Right ventricle myocardium superior (tissue), 1 donor: Measurements from ENCODE around the gene ITPR1. TPM values are rescaled to one million over a fixed set of nuclear protein-coding genes. Genes with fewer than 3 reads are reported as not detected.

Experiments
- ATAC-seq: fragments of 200-7000 bp; cut with Tn5 transposase; one replicate; pipeline ENCODE4 v1.9.1; 2020; ENCODE audit warnings: mild to moderate bottlenecking; ENCODE audit not compliant: poor library complexity
- DNase-seq: peaks from one replicate; pipeline ENCODE4 v3.0.0-alpha.2; 2020
- intact Hi-C: fragments of 100-400 bp; cut with DNase I; formaldehyde crosslinking; loops from one replicate; pipeline ENCODE4 v1.11.2; 2022
- total RNA-seq: library from RNA; stranded (reverse); fragmentation: NEBNext Ultra II Directional; extraction: Animal tissue kit (Norgen Biotek cat#: 25700); gene quantifications from one replicate; pipeline ENCODE4 v1.2.1, GENCODE V29; 2021
- donor health status: DM: no; HTN: yes; CAD: no; lungs with severe emphysema.

Gene ITPR1
- total RNA-seq, 1 donor from 2014 or later, result 17.1 TPM

DNA sequence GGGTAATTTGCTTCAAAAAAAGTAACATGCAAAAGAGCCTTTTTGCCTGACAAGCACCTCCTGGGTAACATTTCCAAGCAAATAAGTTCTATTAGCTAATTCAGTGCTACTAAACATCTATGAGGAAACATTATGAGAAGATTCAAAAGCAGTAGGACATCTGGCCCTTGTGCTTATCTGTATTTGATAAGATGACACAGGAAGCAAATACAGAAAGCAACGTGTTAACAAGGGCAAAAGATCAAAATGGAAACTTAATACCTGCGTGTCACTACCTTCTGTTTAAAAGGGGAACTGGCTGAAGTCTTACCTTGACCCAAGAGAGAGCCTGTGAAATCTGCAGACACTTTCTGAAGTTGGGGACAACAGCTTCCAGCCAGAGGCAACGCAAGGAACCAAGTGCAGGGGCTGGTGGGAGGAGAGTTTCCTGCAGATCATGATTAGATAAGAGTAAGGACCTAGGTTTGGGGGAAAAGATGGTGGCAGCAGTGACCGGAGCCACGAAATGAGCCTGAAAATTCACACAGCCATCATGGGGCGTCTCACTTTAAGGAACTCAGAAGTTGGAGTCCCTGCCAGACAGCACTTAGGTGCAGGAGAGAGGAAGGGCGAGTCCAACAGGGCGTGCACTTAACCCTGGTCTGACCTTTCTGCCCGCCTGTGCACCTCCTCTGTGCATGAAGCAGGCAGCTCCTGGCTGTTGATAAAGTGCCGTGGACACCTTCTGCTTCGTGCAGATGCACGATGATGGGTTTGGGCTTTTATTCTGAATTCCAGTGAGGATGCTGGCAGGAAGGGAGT, 332.5 kb downstream of the ITPR1 start:
- DNase-seq (peak; percentile 65), ATAC-seq (peak; percentile 72)
- intact Hi-C loops, result no loop called here

DNA sequence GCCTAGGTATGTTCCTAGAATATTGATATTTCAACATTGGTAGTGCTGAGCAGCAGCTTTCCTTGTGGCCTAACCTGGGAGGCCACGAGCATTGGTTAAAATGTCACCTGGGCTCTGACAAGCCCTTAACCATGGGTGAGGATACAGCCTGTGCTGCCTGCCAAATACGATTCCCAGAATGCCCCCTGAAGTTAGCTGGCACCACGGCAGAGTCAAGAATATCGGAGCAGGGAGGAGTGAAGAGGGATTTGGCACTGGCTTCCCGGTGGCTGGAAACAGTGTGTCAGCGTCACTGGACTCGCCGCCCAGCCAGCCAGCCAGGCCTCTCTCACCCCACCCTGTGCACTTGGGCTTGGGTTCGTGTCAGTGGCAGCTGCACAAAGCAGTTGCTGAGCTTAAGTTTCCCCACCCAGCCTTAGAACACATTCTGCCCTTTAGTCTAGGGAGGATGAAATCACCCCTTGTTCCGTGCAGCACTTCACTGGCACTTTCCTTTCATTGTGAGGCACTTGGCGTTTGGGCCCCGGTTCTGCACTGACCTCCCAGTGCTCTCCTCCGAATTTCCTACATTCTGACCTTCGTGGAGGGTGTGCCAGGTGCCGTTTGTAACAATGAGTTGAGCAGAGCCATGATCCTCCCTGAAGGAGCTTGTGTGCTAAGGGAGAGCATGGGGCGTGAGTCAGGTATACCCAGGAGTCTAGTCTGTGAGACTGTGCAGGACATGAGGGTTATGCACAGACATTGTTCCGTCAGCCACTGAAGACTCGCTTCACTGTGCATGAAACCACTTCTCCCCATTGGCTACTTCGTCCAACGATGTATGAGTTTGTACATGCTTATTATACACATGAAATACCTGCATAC, 333.3 kb downstream of the ITPR1 start:
- DNase-seq (peak; percentile 90), ATAC-seq (peak; percentile 90)
- intact Hi-C loops, result no loop called here

DNA sequence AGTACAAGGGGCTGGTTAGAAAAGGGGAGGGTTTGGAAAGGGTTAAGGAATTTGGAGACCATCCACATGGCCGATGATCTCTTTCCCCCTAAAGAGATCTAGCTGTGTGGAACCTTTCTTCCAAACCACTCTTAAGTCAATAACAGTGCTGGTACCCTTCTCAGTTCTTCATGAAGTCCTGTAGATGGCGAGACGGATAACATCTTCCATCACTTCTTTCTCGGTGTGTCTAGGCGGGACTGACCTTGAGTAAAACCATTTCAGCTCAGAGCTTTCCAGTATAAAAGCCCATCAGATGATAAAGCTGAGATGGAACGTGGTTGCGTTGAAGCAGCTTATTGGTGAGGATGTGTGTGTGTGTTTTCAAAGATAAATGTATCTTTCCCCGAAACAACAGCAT, 334.6 kb downstream of the ITPR1 start:
- intact Hi-C loops, result no loop called here
- no peak for ATAC-seq
- no peak for DNase-seq

GRCh38 chr3:4828279-4829030, 335.3 kb downstream of the ITPR1 start:
- intact Hi-C loops, result no loop called here
- ATAC-seq (peak; percentile 21), DNase-seq (peak; percentile 61)

GRCh38 chr3:4829031-4829394, 335.9 kb downstream of the ITPR1 start:
- DNase-seq, result no peak
- no peak for ATAC-seq
- intact Hi-C loops, result no loop called here

GRCh38 chr3:4830586-4830914, 337.4 kb downstream of the ITPR1 start:
- intact Hi-C loops, result no loop called here
- DNase-seq (no peak), ATAC-seq (no peak)

GRCh38 chr3:4831580-4831950, 338.4 kb downstream of the ITPR1 start:
- intact Hi-C loops, result no loop called here
- ATAC-seq, result no peak
- no peak for DNase-seq

DNA sequence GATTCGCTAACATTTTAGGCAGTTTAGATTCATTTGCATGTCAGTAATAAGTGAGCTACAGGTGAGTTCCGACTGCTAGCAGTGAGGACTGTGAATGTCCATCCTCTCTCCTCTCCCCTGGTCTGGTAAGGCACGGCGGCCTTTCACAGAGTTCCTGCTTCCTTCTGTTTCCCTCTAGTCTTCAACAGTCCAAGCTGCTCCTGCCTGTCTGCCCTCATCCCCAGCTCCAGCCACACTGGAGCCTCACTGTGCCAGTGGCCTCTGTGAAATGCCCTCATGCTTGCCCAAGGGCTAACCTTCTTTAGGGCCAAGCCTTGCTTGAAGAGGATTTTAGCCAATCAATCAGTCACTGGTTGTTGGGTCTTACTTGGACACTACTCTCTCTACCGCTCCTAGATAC, 340.3 kb downstream of the ITPR1 start:
- DNase-seq, result no peak
- intact Hi-C loops, result no loop called here
- no peak for ATAC-seq

GRCh38 chr3:4834403-4834866, 341.3 kb downstream of the ITPR1 start:
- intact Hi-C loops, result no loop called here
- DNase-seq (no peak), ATAC-seq (no peak)

GRCh38 chr3:4835616-4836043, 342.5 kb downstream of the ITPR1 start:
- DNase-seq (no peak), ATAC-seq (no peak)
- intact Hi-C loops, result no loop called here

GRCh38 chr3:4836516-4836915, 343.4 kb downstream of the ITPR1 start:
- ATAC-seq, result no peak
- intact Hi-C loops, result no loop called here
- DNase-seq, result no peak

- intact Hi-C loops, result no loop called here
- no peak for DNase-seq
- no peak for ATAC-seq
Observed at GRCh38 chr3:4837374-4837930, 344.3 kb downstream of the ITPR1 start.

GRCh38 chr3:4838621-4839022, 345.5 kb downstream of the ITPR1 start:
- intact Hi-C loops, result no loop called here
- ATAC-seq, result no peak
- DNase-seq, result no peak

DNA sequence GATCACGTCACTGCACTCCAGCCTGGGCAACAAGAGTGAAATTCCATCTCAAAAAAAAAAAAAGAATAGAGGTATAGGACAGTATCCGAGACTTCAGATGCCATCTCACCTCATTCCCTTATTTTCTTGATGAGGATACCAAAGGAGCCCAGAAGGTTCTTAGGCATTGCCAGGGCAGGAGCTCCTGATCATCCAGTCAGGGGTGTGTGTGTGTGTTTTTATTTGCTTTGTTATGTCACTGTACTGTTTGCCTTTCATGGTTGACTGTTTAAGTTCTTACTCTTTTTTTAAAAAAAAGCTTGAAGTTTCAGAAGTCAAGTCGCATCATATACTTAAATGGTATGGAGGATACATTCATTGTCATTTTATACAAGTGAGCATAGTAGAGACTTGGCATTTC, 346.1 kb downstream of the ITPR1 start:
- intact Hi-C loops, result no loop called here
- no peak for ATAC-seq
- DNase-seq, result no peak

- DNase-seq (no peak), ATAC-seq (no peak)
- intact Hi-C loops, result no loop called here
Observed at GRCh38 chr3:4841225-4841624, 348.1 kb downstream of the ITPR1 start.

GRCh38 chr3:4841776-4842440, 348.8 kb downstream of the ITPR1 start:
- ATAC-seq (no peak), DNase-seq (no peak)
- intact Hi-C loops, result no loop called here

DNA sequence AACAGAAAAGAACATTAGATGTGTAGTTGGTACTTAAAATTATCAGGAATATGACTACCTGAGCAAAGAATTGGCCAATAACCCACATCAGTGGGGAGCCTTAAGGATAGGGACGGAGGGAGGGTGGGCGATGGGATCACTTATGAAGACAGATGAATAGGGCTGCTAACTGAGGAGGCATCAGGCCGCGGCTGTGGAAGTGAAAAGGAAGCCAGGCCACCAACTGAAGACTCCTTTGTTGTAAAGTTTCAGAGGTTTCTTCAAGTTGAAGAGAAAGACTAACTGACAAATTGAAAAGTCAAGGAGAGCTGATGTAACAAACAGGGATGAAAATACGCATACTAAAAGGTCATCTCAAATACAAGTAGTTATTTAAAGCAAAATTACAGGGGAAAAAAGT, 350.5 kb downstream of the ITPR1 start:
- ATAC-seq, result no peak
- intact Hi-C loops, result no loop called here
- no peak for DNase-seq

- intact Hi-C loops, result no loop called here
- no peak for ATAC-seq
- no peak for DNase-seq
Observed at GRCh38 chr3:4845882-4846281, 352.7 kb downstream of the ITPR1 start.

GRCh38 chr3:4846543-4846942, 353.4 kb downstream of the ITPR1 start:
- DNase-seq (no peak), ATAC-seq (no peak)
- intact Hi-C loops, result no loop called here
